Measurements from ENCODE around the gene LETM1. TPM values are rescaled to one million over a fixed set of nuclear protein-coding genes. Genes with fewer than 3 reads are reported as not detected.

Gene LETM1
- total and polyA plus RNA-seq, 3 experiments from 2014 or later: 15.5 to 87.3 (median 85.4) TPM

- no peaks in the 10 kb centered on the region for H3K9me3 Mint-ChIP-seq
- Histone ChIP-seq H3K4me1 (ENCODE audit: insufficient read depth, low read length) (no peaks in the 10 kb centered on the region), H3K9me3 (ENCODE audit: low read length) (no peaks in the 10 kb centered on the region), H3K36me3 (ENCODE audit: insufficient read depth, low read length) (no peaks in the 10 kb centered on the region), H3K27ac (ENCODE audit: low read depth, low read length) (no peak overlapping the region), H3K27me3 (ENCODE audit: insufficient read depth, low read length, poor library complexity, severe bottlenecking) (no peaks in the 10 kb centered on the region), H3K4me3 (ENCODE audit: low read length) (no peak overlapping the region)
- H3K36me3 Mint-ChIP-seq: no peaks in the 10 kb centered on the region
- DNase-seq: no peak
- CTCF ChIA-PET: no interaction called here
- POLR2A ChIA-PET: no interaction called here
- peaks cover 0 to 15% (median 2%) of the 10 kb centered on the region in 3 donors for H3K4me1 Mint-ChIP-seq
- H3K4me3 Mint-ChIP-seq: peak overlapping the region in 5 of 7 donors; percentile 34 to 70 (median 62)
- H3K27me3 Mint-ChIP-seq: peaks cover 1 to 24% of the 10 kb centered on the region in 2 donors
- H3K27ac Mint-ChIP-seq: no peak overlapping the region
Observed at GRCh38 chr4:1767770-1768366, 88.1 kb downstream of the LETM1 start.

GRCh38 chr4:1767061-1767769, 88.7 kb downstream of the LETM1 start:
- H3K36me3 Mint-ChIP-seq: no peaks in the 10 kb centered on the region
- no peak overlapping the region for H3K4me3 Mint-ChIP-seq
- Histone ChIP-seq H3K27ac (ENCODE audit: low read depth, low read length) (no peak overlapping the region), H3K27me3 (ENCODE audit: insufficient read depth, low read length, poor library complexity, severe bottlenecking) (no peaks in the 10 kb centered on the region), H3K4me3 (ENCODE audit: low read length) (no peak overlapping the region), H3K36me3 (ENCODE audit: insufficient read depth, low read length) (no peaks in the 10 kb centered on the region), H3K9me3 (ENCODE audit: low read length) (no peaks in the 10 kb centered on the region), H3K4me1 (ENCODE audit: insufficient read depth, low read length) (no peaks in the 10 kb centered on the region)
- H3K27ac Mint-ChIP-seq: no peak overlapping the region
- peaks cover 0 to 15% (median 2%) of the 10 kb centered on the region in 3 donors for H3K4me1 Mint-ChIP-seq
- peaks cover 1 to 24% of the 10 kb centered on the region in 2 donors for H3K27me3 Mint-ChIP-seq
- no peaks in the 10 kb centered on the region for H3K9me3 Mint-ChIP-seq
- DNase-seq: no peak
- ChIA-PET POLR2A (no interaction called here), CTCF (no interaction called here)

- CTCF ChIA-PET: no interaction called here
- Mint-ChIP-seq H3K27me3 (peaks cover 4 to 20% of the 10 kb centered on the region in 2 donors), H3K27ac (no peak overlapping the region), H3K4me1 (peaks cover 0 to 11% (median 2%) of the 10 kb centered on the region in 3 donors), H3K9me3 (no peaks in the 10 kb centered on the region), H3K4me3 (no peak overlapping the region), H3K36me3 (no peaks in the 10 kb centered on the region)
- Histone ChIP-seq H3K27ac (ENCODE audit: low read depth, low read length) (no peak overlapping the region), H3K4me1 (ENCODE audit: insufficient read depth, low read length) (no peaks in the 10 kb centered on the region), H3K4me3 (ENCODE audit: low read length) (no peak overlapping the region), H3K9me3 (ENCODE audit: low read length) (no peaks in the 10 kb centered on the region), H3K36me3 (ENCODE audit: insufficient read depth, low read length) (no peaks in the 10 kb centered on the region), H3K27me3 (ENCODE audit: insufficient read depth, low read length, poor library complexity, severe bottlenecking) (no peaks in the 10 kb centered on the region)
- POLR2A ChIA-PET: no interaction called here
- no peak for DNase-seq
Observed at GRCh38 chr4:1766106-1767060, 89.6 kb downstream of the LETM1 start.

GRCh38 chr4:1765409-1766072, 90.4 kb downstream of the LETM1 start:
- H3K27ac Mint-ChIP-seq: no peak overlapping the region
- H3K9me3 ChIP-seq (ENCODE audit: low read length): no peaks in the 10 kb centered on the region
- ChIA-PET POLR2A (no interaction called here), CTCF (no interaction called here)
- H3K4me1 Mint-ChIP-seq: peaks cover 0 to 11% (median 2%) of the 10 kb centered on the region in 3 donors
- peak overlapping the region in 2 of 7 donors; percentile 36 to 56 for H3K4me3 Mint-ChIP-seq
- no peaks in the 10 kb centered on the region for H3K36me3 ChIP-seq (ENCODE audit: insufficient read depth, low read length)
- H3K4me3 ChIP-seq (ENCODE audit: low read length): no peak overlapping the region
- H3K4me1 ChIP-seq (ENCODE audit: insufficient read depth, low read length): no peaks in the 10 kb centered on the region
- no peaks in the 10 kb centered on the region for H3K36me3 Mint-ChIP-seq
- H3K27me3 Mint-ChIP-seq: peaks cover 4 to 20% of the 10 kb centered on the region in 2 donors
- H3K27ac ChIP-seq (ENCODE audit: low read depth, low read length): no peak overlapping the region
- DNase-seq: no peak
- H3K27me3 ChIP-seq (ENCODE audit: insufficient read depth, low read length, poor library complexity, severe bottlenecking): no peaks in the 10 kb centered on the region
- no peaks in the 10 kb centered on the region for H3K9me3 Mint-ChIP-seq

- no peak overlapping the region for H3K27ac Mint-ChIP-seq
- Histone ChIP-seq H3K27me3 (ENCODE audit: insufficient read depth, low read length, poor library complexity, severe bottlenecking) (no peaks in the 10 kb centered on the region), H3K36me3 (ENCODE audit: insufficient read depth, low read length) (no peaks in the 10 kb centered on the region), H3K9me3 (ENCODE audit: low read length) (no peaks in the 10 kb centered on the region), H3K27ac (ENCODE audit: low read depth, low read length) (no peak overlapping the region), H3K4me1 (ENCODE audit: insufficient read depth, low read length) (no peaks in the 10 kb centered on the region), H3K4me3 (ENCODE audit: low read length) (no peak overlapping the region)
- peaks cover 0 to 11% (median 2%) of the 10 kb centered on the region in 3 donors for H3K4me1 Mint-ChIP-seq
- H3K4me3 Mint-ChIP-seq: no peak overlapping the region
- peaks cover 4 to 20% of the 10 kb centered on the region in 2 donors for H3K27me3 Mint-ChIP-seq
- no peaks in the 10 kb centered on the region for H3K36me3 Mint-ChIP-seq
- DNase-seq: no peak
- no peaks in the 10 kb centered on the region for H3K9me3 Mint-ChIP-seq
- POLR2A ChIA-PET: no interaction called here
- CTCF ChIA-PET: no interaction called here
Observed at GRCh38 chr4:1764670-1765069, 91.3 kb downstream of the LETM1 start.

GRCh38 chr4:1763550-1764080, 92.3 kb downstream of the LETM1 start:
- CTCF ChIA-PET: no interaction called here

GRCh38 chr4:1763070-1763549, 92.8 kb downstream of the LETM1 start:
- Histone ChIP-seq H3K27me3 (ENCODE audit: insufficient read depth, low read length, poor library complexity, severe bottlenecking) (no peaks in the 10 kb centered on the region), H3K9me3 (ENCODE audit: low read length) (no peaks in the 10 kb centered on the region), H3K4me3 (ENCODE audit: low read length) (no peak overlapping the region), H3K27ac (ENCODE audit: low read depth, low read length) (no peak overlapping the region), H3K4me1 (ENCODE audit: insufficient read depth, low read length) (no peaks in the 10 kb centered on the region), H3K36me3 (ENCODE audit: insufficient read depth, low read length) (no peaks in the 10 kb centered on the region)
- Mint-ChIP-seq H3K36me3 (no peaks in the 10 kb centered on the region), H3K27ac (no peak overlapping the region), H3K4me1 (peaks cover 0 to 7% (median 0%) of the 10 kb centered on the region in 3 donors), H3K9me3 (no peaks in the 10 kb centered on the region), H3K4me3 (no peak overlapping the region), H3K27me3 (peaks cover 4 to 13% of the 10 kb centered on the region in 2 donors)
- no peak for DNase-seq
- ChIA-PET CTCF (no interaction called here), POLR2A (no interaction called here)

More at GRCh38 chr4:1763550-1764080, 92.3 kb downstream of the LETM1 start:
- H3K4me3 Mint-ChIP-seq: no peak overlapping the region
- POLR2A ChIA-PET: no interaction called here
- no peak overlapping the region for H3K4me3 ChIP-seq (ENCODE audit: low read length)
- DNase-seq: no peak
- peaks cover 4 to 18% of the 10 kb centered on the region in 2 donors for H3K27me3 Mint-ChIP-seq
- no peak overlapping the region for H3K27ac ChIP-seq (ENCODE audit: low read depth, low read length)
- H3K9me3 ChIP-seq (ENCODE audit: low read length): no peaks in the 10 kb centered on the region
- H3K36me3 Mint-ChIP-seq: no peaks in the 10 kb centered on the region
- H3K4me1 Mint-ChIP-seq: peaks cover 0 to 11% (median 2%) of the 10 kb centered on the region in 3 donors
- H3K4me1 ChIP-seq (ENCODE audit: insufficient read depth, low read length): no peaks in the 10 kb centered on the region
- no peaks in the 10 kb centered on the region for H3K36me3 ChIP-seq (ENCODE audit: insufficient read depth, low read length)
- no peaks in the 10 kb centered on the region for H3K9me3 Mint-ChIP-seq
- no peak overlapping the region for H3K27ac Mint-ChIP-seq
- no peaks in the 10 kb centered on the region for H3K27me3 ChIP-seq (ENCODE audit: insufficient read depth, low read length, poor library complexity, severe bottlenecking)

Measured in CD8-positive, alpha-beta memory T cell (primary cell).